MCF 10A (cell line): ENCODE results near the gene DDX28. TPM values are rescaled to one million over a fixed set of nuclear protein-coding genes. Genes with fewer than 3 reads are reported as not detected.

Experiments
- BruUV-seq: library from RNA; stranded (reverse); fragments of 400-500 nt; replicated peaks from 2 replicates; lab custom pipeline; 2021; lab: Mats Ljungman, UMichigan
- CTCF ChIA-PET: fragments of 300-600 bp; sonication (Branson Sonifier 250); formaldehyde crosslinking; extraction: SDS; loops from one replicate; lab custom pipeline; 2021; ENCODE audit warnings: antibody characterized with exemption, inconsistent platforms; lab: Yijun Ruan, JAX
- POLR2A ChIA-PET: fragments of 300-600, 350-650 bp; sonication (Branson Sonifier 250); formaldehyde crosslinking; extraction: SDS; loops from one replicate; lab custom pipeline; 2020; ENCODE audit warnings: antibody characterized with exemption, inconsistent platforms; lab: Yijun Ruan, JAX
- DNase-seq: peaks from one replicate; pipeline ENCODE4 v3.0.0-alpha.2; 2018; ENCODE audit not compliant: unreplicated experiment
- H3K27ac Mint-ChIP-seq: one replicate; pipeline ENCODE4 v1.8.0; 2022; ENCODE audit warnings: mild to moderate bottlenecking, low read depth, mixed read lengths; ENCODE audit not compliant: unreplicated experiment
- H3K27me3 Mint-ChIP-seq: one replicate; pipeline ENCODE4 v1.8.0; 2022; ENCODE audit warnings: mixed read lengths; ENCODE audit not compliant: insufficient read depth, unreplicated experiment
- H3K36me3 Mint-ChIP-seq: one replicate; pipeline ENCODE4 v1.8.0; 2022; ENCODE audit warnings: mild to moderate bottlenecking, moderate library complexity, mixed read lengths; ENCODE audit not compliant: insufficient read depth, unreplicated experiment
- H3K4me1 Mint-ChIP-seq: one replicate; pipeline ENCODE4 v1.8.0; 2022; ENCODE audit warnings: mixed read lengths; ENCODE audit not compliant: insufficient read depth, unreplicated experiment
- H3K4me3 Mint-ChIP-seq: one replicate; pipeline ENCODE4 v1.8.0; 2022; ENCODE audit warnings: mild to moderate bottlenecking, moderate library complexity, mixed read lengths; ENCODE audit not compliant: unreplicated experiment
- H3K9me3 Mint-ChIP-seq: one replicate; pipeline ENCODE4 v1.8.0; 2022; ENCODE audit warnings: mixed read lengths; ENCODE audit not compliant: unreplicated experiment
- CTCF ChIP-seq: fragments of 200-600 bp; IDR thresholded peaks from one replicate; pipeline ENCODE4 v1.8.0; 2022; ENCODE audit warnings: antibody characterized with exemption, mild to moderate bottlenecking; ENCODE audit not compliant: unreplicated experiment
- intact Hi-C: fragments of 100-400 bp; cut with micrococcal nuclease; formaldehyde crosslinking; loops from 2 replicates; pipeline ENCODE4 v1.14.1; 2022
- total RNA-seq: library from RNA; stranded (reverse); gene quantifications from 2 replicates; pipeline ENCODE4 v1.2.3, GENCODE V29; 2022

DDX28 gene
- total RNA-seq, 1 experiment from 2014 or later, result 11.7 TPM

GRCh38 chr16:67986949-67987348 is 36.1 kb downstream of the DDX28 start:
- DNase-seq, result no peak
- no peak for TF ChIP-seq CTCF
- POLR2A ChIA-PET, result interaction anchor here (1.1 kb wide), 1 partner anchor 22 kb away, joined by 5 read pairs; no protein-coding TSS in a partner anchor
- Mint-ChIP-seq H3K27ac (no peak overlapping the region), H3K9me3 (no peaks in the 10 kb centered on the region), H3K4me1 (peaks cover 6% of the 10 kb centered on the region), H3K4me3 (no peak overlapping the region), H3K27me3 (no peaks in the 10 kb centered on the region), H3K36me3 (no peaks in the 10 kb centered on the region)
- intact Hi-C loops, result no loop called here
- BruUV-seq, result no TSS peak
- CTCF ChIA-PET, result interaction anchor here (0.6 to 1.2 kb wide), 4 partner anchors 18 to 77 kb away, joined by 3 to 4 read pairs (median 4); no protein-coding TSS in a partner anchor

GRCh38 chr16:67982011-67982696 is 40.9 kb downstream of the DDX28 start:
- BruUV-seq, result no TSS peak
- H3K9me3 Mint-ChIP-seq, result no peaks in the 10 kb centered on the region
- intact Hi-C loops, result no loop called here
- DNase-seq, result no peak
- H3K4me1 Mint-ChIP-seq, result peaks cover 6% of the 10 kb centered on the region
- no peaks in the 10 kb centered on the region for H3K36me3 Mint-ChIP-seq
- no peaks in the 10 kb centered on the region for H3K27me3 Mint-ChIP-seq
- CTCF ChIA-PET, result interaction anchor here (1.0 to 2.0 kb wide), 4 partner anchors 11 to 59 kb away, joined by 3 to 8 read pairs (median 4); no protein-coding TSS in a partner anchor
- TF ChIP-seq CTCF, result no peak
- no peak overlapping the region for H3K27ac Mint-ChIP-seq
- H3K4me3 Mint-ChIP-seq, result no peak overlapping the region
- POLR2A ChIA-PET, result no interaction called here

GRCh38 chr16:67979955-67980678 is 42.9 kb downstream of the DDX28 start, which contains the start of gene DPEP3:
Gene DPEP3 (minus strand): TSS chr16:67980499. CDS start chr16:67980380, 119 bp downstream.
- peaks cover 6% of the 10 kb centered on the region for H3K4me1 Mint-ChIP-seq
- H3K27me3 Mint-ChIP-seq, result no peaks in the 10 kb centered on the region
- H3K9me3 Mint-ChIP-seq, result no peaks in the 10 kb centered on the region
- intact Hi-C loops, result no loop called here
- no peak within 1 kb of the TSS for H3K27ac Mint-ChIP-seq
- BruUV-seq, result no TSS peak
- no peak for DNase-seq
- no peak within 1 kb of the TSS for H3K4me3 Mint-ChIP-seq
- CTCF ChIA-PET, result no interaction called here
- POLR2A ChIA-PET, result no interaction called here
- H3K36me3 Mint-ChIP-seq, result no peaks in the 10 kb centered on the region
- no peak for TF ChIP-seq CTCF
